ENCODE measurements around the gene VAV2.

DNA sequence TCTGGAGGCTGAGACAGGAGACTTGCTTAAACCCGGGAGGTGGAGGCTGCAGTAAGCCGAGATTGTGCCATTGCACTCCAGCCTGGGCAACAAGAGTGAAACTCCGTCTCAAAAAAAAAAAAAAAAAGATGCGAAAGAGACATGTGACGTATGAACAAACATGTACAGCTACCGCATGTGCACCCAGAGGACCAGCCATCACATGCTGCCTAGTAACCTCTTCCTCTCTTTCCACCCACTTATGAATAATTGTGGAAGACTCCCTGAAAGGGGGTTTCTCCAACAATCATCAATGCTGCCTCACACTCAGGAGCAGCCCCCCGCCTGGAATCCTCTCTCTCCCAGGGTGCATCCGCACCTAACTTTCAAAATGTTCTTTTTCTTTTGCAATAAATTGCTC is 256.2 kb downstream of the VAV2 start:
- TF ChIP-seq POLR2A (IDR thresholded peaks at IDR 0.05; ENCODE audit: low read depth, low read length) (no peak), CTCF (conservative IDR thresholded peaks at IDR 0.05; ENCODE audit: low read depth, low read length) (no peak), RFX5 (IDR thresholded peaks at IDR 0.05; ENCODE audit: low read depth, low read length) (no peak), MAZ (IDR thresholded peaks at IDR 0.05; ENCODE audit: borderline replicate concordance, low read depth, low read length) (no peak), USF2 (IDR thresholded peaks at IDR 0.05; ENCODE audit: low read depth, low read length) (no peak), CHD1 (IDR thresholded peaks at IDR 0.05; ENCODE audit: low read depth, low read length) (no peak), FOS (IDR thresholded peaks at IDR 0.05; ENCODE audit: low read depth, low read length) (no peak), MXI1 (IDR thresholded peaks at IDR 0.05; ENCODE audit: borderline replicate concordance, low read depth, low read length) (no peak), MAFK (IDR thresholded peaks at IDR 0.05; ENCODE audit: low read depth, low read length) (no peak), RAD21 (IDR thresholded peaks at IDR 0.05; ENCODE audit: low read length) (no peak)
